Retinal pigment epithelial cell (primary cell): Measurements from ENCODE around the gene ARL8A.
"Not testable (repeated sequence)": the region's sequence is repeated elsewhere in the genome, so short reads cannot be mapped to it uniquely, and the experiment has no call there.

ENCODE experiments used
- DNase-seq: peaks from one replicate; pipeline ENCODE4 v3.0.0-alpha.2; 2010; ENCODE audit warnings: low read depth
- H3K4me3 ChIP-seq: 2 replicates; pipeline ENCODE4 v1.5.1; 2011; ENCODE audit warnings: mild to moderate bottlenecking, low read length, control low read depth, moderate library complexity
- TF ChIP-seq, protein P1 (sequence below): conservative IDR thresholded peaks from 2 replicates; pipeline ENCODE4 v1.5.1; 2011; ENCODE audit warnings: low read depth, low read length, control low read depth, inconsistent platforms

Gene ARL8A

DNA sequence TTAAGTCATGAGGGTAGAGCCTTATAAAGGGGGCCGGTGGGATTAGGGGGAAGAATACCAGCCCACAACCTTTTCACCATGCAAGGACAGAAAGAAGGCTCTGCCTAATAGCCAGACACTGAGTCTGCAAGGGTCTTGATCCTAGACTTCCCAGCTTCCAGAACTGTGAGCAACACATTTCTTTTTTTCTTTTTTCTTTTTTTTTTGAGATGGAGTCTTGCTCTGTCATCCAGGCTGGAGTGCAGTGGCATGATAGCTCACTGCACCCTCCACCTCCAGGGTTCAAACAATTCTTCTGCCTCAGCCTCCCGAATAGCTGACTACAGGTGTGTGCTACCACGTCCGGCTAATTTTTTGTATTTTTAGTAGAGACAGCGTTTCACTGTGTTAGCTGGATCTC, 1.7 kb upstream of the ARL8A start:
- H3K4me3 ChIP-seq: no peak overlapping the region
- no peak for DNase-seq
- TF ChIP-seq, protein P1, sequence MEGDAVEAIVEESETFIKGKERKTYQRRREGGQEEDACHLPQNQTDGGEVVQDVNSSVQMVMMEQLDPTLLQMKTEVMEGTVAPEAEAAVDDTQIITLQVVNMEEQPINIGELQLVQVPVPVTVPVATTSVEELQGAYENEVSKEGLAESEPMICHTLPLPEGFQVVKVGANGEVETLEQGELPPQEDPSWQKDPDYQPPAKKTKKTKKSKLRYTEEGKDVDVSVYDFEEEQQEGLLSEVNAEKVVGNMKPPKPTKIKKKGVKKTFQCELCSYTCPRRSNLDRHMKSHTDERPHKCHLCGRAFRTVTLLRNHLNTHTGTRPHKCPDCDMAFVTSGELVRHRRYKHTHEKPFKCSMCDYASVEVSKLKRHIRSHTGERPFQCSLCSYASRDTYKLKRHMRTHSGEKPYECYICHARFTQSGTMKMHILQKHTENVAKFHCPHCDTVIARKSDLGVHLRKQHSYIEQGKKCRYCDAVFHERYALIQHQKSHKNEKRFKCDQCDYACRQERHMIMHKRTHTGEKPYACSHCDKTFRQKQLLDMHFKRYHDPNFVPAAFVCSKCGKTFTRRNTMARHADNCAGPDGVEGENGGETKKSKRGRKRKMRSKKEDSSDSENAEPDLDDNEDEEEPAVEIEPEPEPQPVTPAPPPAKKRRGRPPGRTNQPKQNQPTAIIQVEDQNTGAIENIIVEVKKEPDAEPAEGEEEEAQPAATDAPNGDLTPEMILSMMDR: no peak

DNA sequence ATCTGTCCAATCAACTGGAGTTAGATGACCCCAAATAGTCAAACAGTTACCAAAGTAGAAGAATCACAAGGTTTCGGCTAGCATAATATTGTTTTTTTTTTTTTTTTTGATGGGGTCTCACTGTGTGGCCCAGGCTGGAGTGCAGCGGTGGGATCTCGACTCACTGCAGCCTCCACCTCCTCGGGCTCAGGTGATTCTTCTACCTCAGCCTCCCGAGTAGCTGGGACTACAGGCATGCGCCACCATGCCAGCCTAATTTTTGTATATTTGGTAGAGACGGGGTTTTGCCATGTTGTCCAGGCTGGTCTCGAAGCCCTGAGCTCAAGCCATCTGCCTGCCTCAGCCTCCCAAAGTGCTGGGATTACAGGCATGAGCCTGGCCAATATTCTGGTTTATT, 1.2 kb upstream of the ARL8A start:
- H3K4me3 ChIP-seq, DNase-seq: not testable (repeated sequence)

DNA sequence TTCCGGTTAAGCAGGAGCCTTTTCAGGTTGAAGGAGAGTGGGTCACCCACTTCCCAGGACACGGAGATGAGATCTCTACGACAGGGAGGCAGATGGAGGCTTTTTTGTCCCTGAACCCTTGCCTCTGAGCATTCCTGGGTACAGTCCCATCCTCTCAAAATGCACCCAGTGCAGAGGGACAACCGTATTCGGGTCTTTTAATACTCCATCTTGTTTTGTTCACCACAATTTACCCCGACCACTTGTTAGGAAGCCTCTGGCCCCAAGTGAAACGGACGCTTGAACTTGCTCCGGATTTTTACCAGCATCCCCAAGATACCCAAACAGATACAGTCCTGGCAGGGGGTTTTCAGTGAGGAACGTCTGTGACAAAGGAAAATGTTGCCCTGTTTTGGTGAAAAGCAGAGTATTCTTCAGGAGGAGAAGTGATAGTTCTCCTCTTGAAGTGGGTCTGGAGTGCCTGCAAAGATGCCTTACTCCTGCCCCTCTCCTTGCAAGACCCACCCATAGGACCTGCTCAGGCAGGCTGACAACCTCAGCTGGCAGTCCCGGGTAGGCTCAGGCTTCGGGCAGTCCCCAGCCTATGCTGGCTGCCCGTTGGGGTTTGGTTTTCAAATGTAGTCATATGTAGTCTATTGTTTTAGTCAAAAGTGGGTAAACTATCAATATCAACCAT, 669 bp upstream of the ARL8A start:
- peak overlapping the region; percentile 72 for H3K4me3 ChIP-seq
- TF ChIP-seq, protein P1: no peak
- DNase-seq: no peak

DNA sequence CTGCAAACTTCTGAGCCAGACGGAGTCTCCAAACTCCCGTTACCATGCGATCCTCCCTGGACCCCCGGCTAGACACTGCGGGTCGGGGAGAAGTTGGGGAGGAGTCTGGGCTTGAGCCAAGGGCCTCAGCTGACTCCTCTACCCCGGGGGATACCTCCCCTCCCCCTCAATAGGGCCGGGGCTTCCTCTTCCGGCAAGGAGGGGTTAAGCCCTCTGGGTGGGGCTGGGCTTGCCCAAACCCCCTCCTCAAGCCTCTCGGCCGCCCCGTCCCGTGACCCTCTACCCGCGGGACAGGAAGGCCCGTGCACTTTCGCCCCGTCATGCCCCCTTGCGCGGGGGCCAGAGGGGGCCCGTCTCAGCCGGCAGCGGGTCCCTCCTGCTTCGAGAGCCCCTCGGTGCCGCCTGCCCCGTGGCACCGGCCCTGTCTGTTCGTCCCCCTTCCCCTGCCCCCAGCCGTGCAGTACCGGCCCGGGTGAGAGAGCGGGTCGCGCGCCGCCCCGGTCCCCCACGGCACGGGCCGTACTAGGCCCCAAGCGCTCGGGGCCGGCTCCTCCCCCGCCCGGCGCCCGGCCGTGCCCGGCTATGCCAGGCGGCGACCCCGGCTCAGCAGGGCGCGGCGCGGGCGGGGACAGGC, 652 bp downstream of the ARL8A start:
- TF ChIP-seq, protein P1: no peak
- peak overlapping the region; percentile 90 for H3K4me3 ChIP-seq
- DNase-seq: no peak

DNA sequence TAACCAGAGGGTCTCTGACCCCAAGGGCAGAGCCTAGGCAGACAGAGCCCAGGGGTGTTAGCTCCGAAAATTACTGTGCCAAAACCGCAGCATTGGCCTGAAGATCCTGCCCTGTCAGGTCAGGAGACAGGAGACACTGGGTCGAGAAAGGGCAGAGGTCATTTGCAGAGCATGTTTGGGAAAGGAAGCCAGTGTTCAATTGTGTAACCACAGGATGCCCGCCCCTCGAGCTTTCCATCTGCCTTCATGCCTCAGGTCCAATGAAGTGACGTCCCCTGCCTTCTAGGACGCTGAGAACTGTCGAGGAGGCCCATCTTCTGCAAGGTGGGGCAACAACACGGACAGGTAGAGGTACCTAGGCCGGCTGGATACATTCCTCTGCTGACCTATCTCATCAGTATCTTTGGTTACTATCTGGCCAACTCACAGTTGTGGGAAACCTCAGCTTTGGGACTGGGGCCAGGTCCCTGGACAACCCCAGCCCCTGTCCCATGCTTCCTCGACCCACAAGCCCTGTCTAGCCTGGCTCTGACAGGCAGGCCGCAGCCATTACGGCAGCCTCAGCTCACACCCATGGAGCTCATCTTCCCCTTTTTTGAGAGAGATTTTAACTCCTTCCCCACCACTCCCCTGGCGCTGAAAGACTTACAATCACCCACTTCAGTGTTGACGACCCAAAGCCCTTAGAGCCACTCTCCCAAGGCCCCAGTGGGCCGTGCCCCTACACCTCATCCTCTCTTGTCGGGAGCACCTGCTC, 1.3 kb downstream of the ARL8A start:
- TF ChIP-seq, protein P1: no peak
- no peak for DNase-seq
- H3K4me3 ChIP-seq: peak overlapping the region; percentile 90

GRCh38 chr1:202141468-202141867, 3.1 kb downstream of the ARL8A start:
- not testable (repeated sequence) for DNase-seq, H3K4me3 ChIP-seq

DNA sequence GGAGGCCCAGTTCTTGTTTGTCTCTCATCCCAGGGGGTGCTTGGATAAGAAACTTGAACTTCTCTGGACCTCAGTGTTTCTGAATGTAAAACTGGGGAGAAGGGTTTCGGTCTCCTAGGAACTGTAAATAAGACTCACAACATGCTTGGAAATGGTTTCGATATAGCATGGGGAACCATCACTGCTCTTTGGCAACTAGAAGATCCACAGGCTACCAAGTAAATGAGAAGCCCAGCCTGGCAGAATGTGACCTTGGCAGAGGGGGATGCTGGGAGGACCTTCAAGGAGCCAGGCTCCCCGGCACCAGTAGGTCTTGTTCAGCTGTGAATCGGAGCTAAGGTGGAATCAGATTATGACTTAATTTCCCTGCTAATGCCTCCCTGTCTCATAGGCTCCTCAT, 3.7 kb downstream of the ARL8A start:
- no peak for DNase-seq
- no peak overlapping the region for H3K4me3 ChIP-seq
- TF ChIP-seq, protein P1: no peak

- H3K4me3 ChIP-seq: no peak overlapping the region
- no peak for DNase-seq
- TF ChIP-seq, protein P1: peak; percentile 88
Measured at GRCh38 chr1:202135221-202135721, 9.3 kb downstream of the ARL8A start.
